ENCODE measurements around the gene KCNK4. TPM values are rescaled to one million over a fixed set of nuclear protein-coding genes. Genes with fewer than 3 reads are reported as not detected.

KCNK4 gene
- total RNA-seq, 1 experiment from 2014 or later, result 0.28 TPM

- Histone ChIP-seq H3K79me2 (ENCODE audit: insufficient read depth, low read length) (peaks cover 7% of the 10 kb centered on the region; the same call in 1 of the 2 replicates), H3K4ac (ENCODE audit: low read depth, low read length) (no peak overlapping the region), H2BK15ac (ENCODE audit: low read depth, low read length) (no peak overlapping the region), H4K20me1 (ENCODE audit: control insufficient read depth, insufficient read depth, insufficient read length) (no peaks in the 10 kb centered on the region), H3K18ac (ENCODE audit: insufficient read length, low read depth, low read length) (no peak overlapping the region), H2BK12ac (ENCODE audit: insufficient read length, low read depth, low read length) (no peak overlapping the region), H3K79me1 (ENCODE audit: insufficient read depth, low read depth, low read length, poor library complexity, severe bottlenecking) (peaks cover 3% of the 10 kb centered on the region), H3K9ac (ENCODE audit: extremely low read depth, insufficient read length, low read length) (no peak overlapping the region), H3K27ac (ENCODE audit: insufficient read length, low read depth, low read length) (peak overlapping the region; percentile 40), H2AK5ac (ENCODE audit: insufficient read length, low read length) (no peak overlapping the region), H3K4me2 (ENCODE audit: insufficient read depth, insufficient read length, low read length) (no peak overlapping the region), H3K9me3 (ENCODE audit: control insufficient read depth, low read depth, low read length) (no peaks in the 10 kb centered on the region), H3K23me2 (ENCODE audit: insufficient read length, low read depth, low read length, poor library complexity, severe bottlenecking) (peaks cover 26% of the 10 kb centered on the region), H4K8ac (replicated peaks; ENCODE audit: insufficient read length, low read depth, low read length) (no peak overlapping the region), H3K23ac (ENCODE audit: insufficient read length, low read depth, low read length) (no peak overlapping the region), H3T11ph (ENCODE audit: low read length) (no peak overlapping the region), H3K14ac (ENCODE audit: insufficient read depth, low read length) (no peak overlapping the region), H2BK120ac (ENCODE audit: low read depth, low read length, poor library complexity, severe bottlenecking) (no peak overlapping the region), H4K91ac (ENCODE audit: insufficient read length, low read depth, low read length) (no peak overlapping the region), H2AFZ (ENCODE audit: low read length) (no peak overlapping the region), H2BK5ac (ENCODE audit: insufficient read length, low read length) (no peak overlapping the region), H2BK20ac (ENCODE audit: low read depth, low read length, poor library complexity, severe bottlenecking) (no peak overlapping the region), H3K27me3 (ENCODE audit: insufficient read depth, low read length) (no peaks in the 10 kb centered on the region), H3K4me1 (ENCODE audit: insufficient read depth, low read length) (peaks cover 9% of the 10 kb centered on the region; the same call in 1 of the 2 replicates), H4K5ac (ENCODE audit: insufficient read length, low read depth, low read length) (no peak overlapping the region), H3K56ac (ENCODE audit: insufficient read length, low read depth, low read length) (no peak overlapping the region)
- H3K9me3 Mint-ChIP-seq, result no peaks in the 10 kb centered on the region; a peak in 1 of 5 replicates
- H3K27ac Mint-ChIP-seq, result peak overlapping the region; percentile 95 to 97 (median 97); a peak in 5 of 7 replicates
- peaks cover 38 to 48% of the 10 kb centered on the region in 2 experiments for H3K4me1 Mint-ChIP-seq
- H3K4me3 Mint-ChIP-seq, result peak overlapping the region; percentile 79 to 93
- peaks cover 6 to 16% (median 7%) of the 10 kb centered on the region in 3 experiments; a peak in 6 of 7 replicates for H3K36me3 Mint-ChIP-seq (ENCODE audit: insufficient read depth in 1 of 3, low read depth in 3 of 3)
- H3K27me3 Mint-ChIP-seq (ENCODE audit: low read depth), result no peaks in the 10 kb centered on the region
- peak; percentile 87 for DNase-seq
- no CpG with 5 or more reads among the region's 7 CpGs for WGBS (ENCODE audit: extremely low coverage, insufficient read length, low lambda C conversion rate)
- TF ChIP-seq CTCF (conservative IDR thresholded peaks at IDR 0.05), result no peak
Observed at GRCh38 chr11:64248578-64248977, 42.5 kb upstream of the KCNK4 start.

Measured in H9 (cell line).